Upper lobe of left lung (tissue), 4 donors: ENCODE data around the gene DDIT4.

Experiments
- POLR2A ChIP-seq, 4 donors: fragments of 450-650 bp; IDR thresholded peaks; one replicate each; pipeline ENCODE4 v1.5.1; 2016 to 2017; ENCODE audit warnings: antibody characterized with exemption in 4 of 4, mild to moderate bottlenecking in 2 of 4
- POLR2AphosphoS5 ChIP-seq, 2 donors: sonication (generic); formaldehyde crosslinking; IDR thresholded peaks; one replicate each; pipeline ENCODE4 v1.5.1; 2017; ENCODE audit warnings: antibody characterized with exemption in 2 of 2
- TF ChIP-seq, protein P1 (sequence below), 6 experiments: fragments of 450-650 bp in 4 of 6; fragments of 200-600 bp in 2 of 6; sonication (generic) in 2 of 6; IDR thresholded peaks; one replicate each; pipeline ENCODE4 v1.5.1; 2016 to 2019; ENCODE audit warnings: antibody characterized with exemption in 6 of 6

DNA sequence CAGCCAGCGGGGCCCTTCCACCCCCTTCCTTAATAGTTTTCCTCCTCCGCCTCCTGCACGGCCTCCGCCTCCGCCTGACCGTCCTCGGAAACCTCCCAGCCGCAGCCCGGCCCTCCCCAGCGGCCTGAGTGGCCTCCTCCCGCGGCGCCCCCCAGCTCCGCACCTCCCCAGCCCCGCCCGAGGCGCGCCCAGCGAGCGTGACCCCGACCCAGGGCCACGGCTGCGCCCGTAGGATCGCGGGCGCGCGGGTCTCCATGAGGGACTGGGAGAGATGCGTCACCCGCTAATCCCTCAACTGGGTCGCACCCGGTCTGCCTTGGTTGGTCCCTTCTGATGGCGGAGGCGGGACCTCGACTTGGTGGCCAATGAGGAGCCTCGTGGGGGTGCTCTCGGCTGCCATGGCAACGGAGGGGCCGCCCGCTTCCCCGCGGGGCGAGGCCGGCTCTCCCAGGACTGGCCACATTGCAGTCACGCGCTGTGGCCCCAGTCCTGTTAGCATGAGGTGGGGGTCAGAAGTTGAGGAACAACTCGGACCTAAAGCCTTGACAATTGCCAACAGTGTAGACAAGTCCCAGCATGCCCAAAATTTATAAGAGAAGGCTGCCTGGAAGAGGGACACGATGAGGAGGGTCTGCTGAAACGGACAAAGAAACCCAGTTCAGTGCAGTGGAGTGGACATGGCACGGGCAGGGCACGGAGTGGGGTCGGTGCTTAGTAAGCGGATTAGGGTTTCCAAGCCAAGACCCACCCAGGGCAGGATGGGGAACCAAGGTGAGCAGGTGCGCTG is 24.3 kb downstream of the DDIT4 start:
- TF ChIP-seq, protein P1, sequence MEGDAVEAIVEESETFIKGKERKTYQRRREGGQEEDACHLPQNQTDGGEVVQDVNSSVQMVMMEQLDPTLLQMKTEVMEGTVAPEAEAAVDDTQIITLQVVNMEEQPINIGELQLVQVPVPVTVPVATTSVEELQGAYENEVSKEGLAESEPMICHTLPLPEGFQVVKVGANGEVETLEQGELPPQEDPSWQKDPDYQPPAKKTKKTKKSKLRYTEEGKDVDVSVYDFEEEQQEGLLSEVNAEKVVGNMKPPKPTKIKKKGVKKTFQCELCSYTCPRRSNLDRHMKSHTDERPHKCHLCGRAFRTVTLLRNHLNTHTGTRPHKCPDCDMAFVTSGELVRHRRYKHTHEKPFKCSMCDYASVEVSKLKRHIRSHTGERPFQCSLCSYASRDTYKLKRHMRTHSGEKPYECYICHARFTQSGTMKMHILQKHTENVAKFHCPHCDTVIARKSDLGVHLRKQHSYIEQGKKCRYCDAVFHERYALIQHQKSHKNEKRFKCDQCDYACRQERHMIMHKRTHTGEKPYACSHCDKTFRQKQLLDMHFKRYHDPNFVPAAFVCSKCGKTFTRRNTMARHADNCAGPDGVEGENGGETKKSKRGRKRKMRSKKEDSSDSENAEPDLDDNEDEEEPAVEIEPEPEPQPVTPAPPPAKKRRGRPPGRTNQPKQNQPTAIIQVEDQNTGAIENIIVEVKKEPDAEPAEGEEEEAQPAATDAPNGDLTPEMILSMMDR (IDR thresholded peaks at IDR 0.05) = peak in 2 of 6 experiments; percentile 13 to 14
- TF ChIP-seq POLR2A (IDR thresholded peaks at IDR 0.05) (peak in 2 of 4 donors; percentile 82 to 97), POLR2AphosphoS5 (IDR thresholded peaks at IDR 0.05) (peak; percentile 89 to 92)
